ENCODE measurements around the gene RTL3.

DNA sequence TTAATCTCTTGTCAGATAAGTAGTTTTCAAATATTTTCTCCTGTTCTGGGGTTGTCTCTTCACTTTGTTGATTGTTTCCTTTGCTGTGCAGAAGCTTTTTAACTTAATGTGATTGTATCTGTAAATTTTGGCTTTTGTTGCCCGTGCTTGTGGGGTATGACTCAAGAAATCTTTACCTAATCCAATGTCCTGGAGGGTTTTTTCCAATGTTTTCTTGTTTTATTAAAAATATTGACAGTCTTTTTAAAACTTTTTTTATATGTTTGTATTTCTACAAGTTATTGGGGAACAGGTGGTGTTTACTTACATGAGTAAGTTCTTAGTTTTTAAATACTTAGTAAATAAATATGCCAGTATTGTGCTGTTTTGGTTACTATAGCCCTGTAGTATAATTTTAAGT lies 44.9 kb downstream of the RTL3 start:
- TF ChIP-seq, protein P1, sequence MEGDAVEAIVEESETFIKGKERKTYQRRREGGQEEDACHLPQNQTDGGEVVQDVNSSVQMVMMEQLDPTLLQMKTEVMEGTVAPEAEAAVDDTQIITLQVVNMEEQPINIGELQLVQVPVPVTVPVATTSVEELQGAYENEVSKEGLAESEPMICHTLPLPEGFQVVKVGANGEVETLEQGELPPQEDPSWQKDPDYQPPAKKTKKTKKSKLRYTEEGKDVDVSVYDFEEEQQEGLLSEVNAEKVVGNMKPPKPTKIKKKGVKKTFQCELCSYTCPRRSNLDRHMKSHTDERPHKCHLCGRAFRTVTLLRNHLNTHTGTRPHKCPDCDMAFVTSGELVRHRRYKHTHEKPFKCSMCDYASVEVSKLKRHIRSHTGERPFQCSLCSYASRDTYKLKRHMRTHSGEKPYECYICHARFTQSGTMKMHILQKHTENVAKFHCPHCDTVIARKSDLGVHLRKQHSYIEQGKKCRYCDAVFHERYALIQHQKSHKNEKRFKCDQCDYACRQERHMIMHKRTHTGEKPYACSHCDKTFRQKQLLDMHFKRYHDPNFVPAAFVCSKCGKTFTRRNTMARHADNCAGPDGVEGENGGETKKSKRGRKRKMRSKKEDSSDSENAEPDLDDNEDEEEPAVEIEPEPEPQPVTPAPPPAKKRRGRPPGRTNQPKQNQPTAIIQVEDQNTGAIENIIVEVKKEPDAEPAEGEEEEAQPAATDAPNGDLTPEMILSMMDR (IDR thresholded peaks at IDR 0.05) = no peak
- no peak for TF ChIP-seq POLR2A (IDR thresholded peaks at IDR 0.05)

Measured in thyroid gland (tissue), 4 donors.